Stimulated activated CD8-positive, alpha-beta memory T cell treated with anti-CD3 and anti-CD28 coated beads, Interleukin-4, amount 100 ng/mL, for 4 hours (primary cell): ENCODE data around the gene RAD23A.
A peak's percentile ranks its signal among the peaks of the same experiment; 100 is the strongest.

Experiments used
- DNase-seq, 2 donors: peaks; one replicate each; pipeline ENCODE4 v3.0.0-alpha.2; 2020; ENCODE audit warnings: low read depth in 2 of 2, low spot score in 1 of 2

The RAD23A gene

GRCh38 chr19:12984143-12984627 lies 38.5 kb downstream of the RAD23A start:
- no peak for DNase-seq

GRCh38 chr19:12984683-12985048 lies 39.0 kb downstream of the RAD23A start:
- no peak for DNase-seq

GRCh38 chr19:12985049-12985776 lies 39.6 kb downstream of the RAD23A start:
- no peak for DNase-seq

GRCh38 chr19:12986726-12987125 lies 41.1 kb downstream of the RAD23A start:
- no peak for DNase-seq

DNA sequence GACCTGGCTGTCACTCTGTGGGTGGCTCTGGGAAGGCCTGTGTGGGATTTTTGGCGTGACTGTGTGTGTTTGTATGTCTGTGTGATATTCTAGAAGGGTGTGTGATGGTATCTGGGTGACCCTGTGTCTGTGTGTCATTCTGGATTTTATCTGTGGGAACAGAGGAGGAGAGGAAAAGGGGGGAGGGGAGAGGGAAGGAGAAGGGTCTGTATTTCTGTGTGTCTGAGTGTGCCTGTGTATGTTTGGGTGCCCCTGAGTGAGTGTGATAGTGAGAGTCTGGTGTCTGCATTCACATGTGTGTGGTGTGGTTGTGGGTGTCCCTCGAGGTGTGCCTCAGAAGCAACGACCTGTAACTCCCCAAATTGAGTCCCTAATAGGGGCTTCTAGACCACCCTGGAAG lies 41.5 kb downstream of the RAD23A start:
- DNase-seq: no peak

DNA sequence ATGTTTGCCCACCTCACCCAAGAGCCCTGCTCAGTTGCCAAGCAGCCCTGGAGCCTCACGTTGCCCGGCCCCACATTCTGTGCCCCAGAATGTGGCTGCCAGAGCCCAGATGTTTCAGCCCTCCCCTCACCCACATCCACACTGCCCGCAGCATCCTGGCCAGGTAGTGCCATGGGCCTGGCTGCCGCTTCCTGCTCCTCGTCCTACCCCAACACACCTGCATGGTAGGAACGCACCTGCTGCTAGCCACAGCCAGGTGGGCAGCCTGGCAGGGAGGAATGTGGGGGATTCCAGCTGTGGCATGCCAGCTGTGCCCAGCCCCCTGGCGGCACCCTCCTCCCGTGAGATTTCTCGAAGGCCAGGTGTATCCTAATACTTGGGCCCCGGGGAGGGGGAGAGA lies 42.1 kb downstream of the RAD23A start:
- no peak for DNase-seq

DNA sequence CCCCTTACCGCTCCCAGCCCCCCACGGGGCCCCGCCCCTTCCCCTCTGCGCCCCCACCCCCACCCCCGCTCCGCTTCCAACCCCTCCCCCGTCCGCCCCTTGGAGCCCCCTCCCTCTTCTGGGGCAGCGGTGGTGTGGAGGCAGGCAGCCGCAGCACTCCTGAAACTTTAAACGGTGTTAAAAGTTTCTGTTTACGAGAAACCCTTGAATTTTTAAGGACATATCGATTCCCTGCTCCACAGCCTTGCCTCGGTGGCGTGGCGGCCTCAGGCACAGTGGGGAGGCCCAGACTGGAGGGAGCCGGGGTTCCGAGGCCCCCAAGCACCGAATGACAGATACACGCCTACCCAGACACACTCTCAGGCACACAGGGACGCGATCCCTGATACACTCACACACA lies 44.8 kb downstream of the RAD23A start:
- DNase-seq: no peak

- no peak for DNase-seq
These were observed 45.2 kb downstream of the RAD23A start for GRCh38 chr19:12990853-12991252.

DNA sequence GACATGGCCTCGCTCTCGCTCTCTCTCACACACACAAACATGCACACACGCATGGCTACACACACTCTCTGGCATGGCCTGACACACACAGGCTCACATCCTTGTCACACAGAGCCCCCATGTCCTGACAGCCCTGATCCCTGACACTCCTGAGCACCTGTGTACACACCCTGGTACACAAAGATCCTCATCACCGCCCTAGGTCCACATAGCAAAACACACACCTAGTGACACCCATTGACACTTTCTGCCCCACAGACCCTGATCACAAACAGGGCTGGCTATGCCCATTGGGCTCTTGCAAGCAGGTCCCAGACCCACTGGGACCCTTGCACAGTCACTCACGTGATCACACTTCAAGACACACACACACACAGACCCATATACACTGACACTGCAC lies 45.6 kb downstream of the RAD23A start:
- DNase-seq: no peak

DNA sequence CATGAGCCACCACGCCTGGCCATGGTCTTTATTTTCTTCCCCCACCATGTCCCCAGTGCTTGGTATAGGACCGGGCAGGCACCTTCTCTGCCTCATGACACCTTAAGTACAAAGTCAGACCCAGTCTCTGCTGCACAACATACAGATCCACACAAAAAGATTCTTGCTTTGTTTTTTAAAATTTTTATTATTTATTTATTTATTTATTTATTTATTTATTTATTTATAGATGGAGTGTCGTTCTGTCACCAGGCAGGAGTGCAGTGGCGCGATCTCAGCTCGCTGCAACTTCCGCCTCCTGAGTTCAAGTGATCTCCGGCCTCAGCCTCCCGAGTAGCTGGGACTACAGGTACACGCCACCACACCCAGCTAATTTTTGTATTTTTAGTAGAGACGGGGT lies 47.1 kb downstream of the RAD23A start:
- DNase-seq: no peak

GRCh38 chr19:12993562-12993961 lies 47.9 kb downstream of the RAD23A start:
- DNase-seq: no peak

- DNase-seq: peak; percentile 18 to 38
These were observed 49.3 kb downstream of the RAD23A start, which contains the start of gene NFIX for GRCh38 chr19:12994701-12995595. Gene NFIX, plus strand, starts transcription at chr19:12995475. Its CDS starts 363 bp downstream, at chr19:12995838.

- DNase-seq: no peak
These were observed 50.1 kb downstream of the RAD23A start for GRCh38 chr19:12995596-12996405.

DNA sequence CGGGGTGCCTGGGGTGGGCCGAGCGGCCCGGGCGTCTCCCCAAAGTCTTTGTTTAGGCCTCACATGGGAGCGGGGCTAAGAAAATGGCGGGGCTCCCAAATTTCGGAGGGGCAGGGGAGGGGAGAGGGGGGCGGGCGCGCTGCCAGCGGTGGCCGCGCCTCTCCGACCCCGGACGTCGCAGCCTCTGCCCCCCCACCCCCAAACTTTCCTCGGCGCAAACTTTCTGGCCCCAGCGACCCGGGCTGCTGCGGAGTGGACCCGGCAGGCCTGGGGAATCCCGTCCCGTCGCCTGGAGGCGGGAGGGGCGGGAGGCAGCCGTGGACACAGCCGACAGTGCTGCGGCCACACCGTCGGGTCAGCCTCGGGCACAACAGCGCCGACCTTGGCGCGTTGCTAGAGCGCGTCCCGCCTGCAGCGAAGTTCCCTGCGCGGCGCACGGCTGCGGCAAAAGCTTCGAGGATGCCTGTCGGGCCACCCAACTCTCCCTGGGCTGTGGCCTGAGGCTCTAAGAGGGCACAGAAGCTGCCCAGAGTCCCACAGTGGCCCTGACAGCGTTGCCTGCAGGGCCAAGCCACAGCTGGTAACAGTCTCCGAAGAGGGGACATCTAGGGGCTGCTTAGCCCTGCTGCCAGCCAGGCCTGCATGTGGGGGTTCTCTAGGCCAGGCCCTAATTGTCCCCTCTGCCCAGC lies 50.9 kb downstream of the RAD23A start:
- DNase-seq: no peak

- no peak for DNase-seq
These were observed 51.7 kb downstream of the RAD23A start for GRCh38 chr19:12997179-12997966.

GRCh38 chr19:12997967-12998940 lies 52.6 kb downstream of the RAD23A start:
- no peak for DNase-seq

GRCh38 chr19:13001166-13001501 lies 55.5 kb downstream of the RAD23A start:
- no peak for DNase-seq

GRCh38 chr19:13001502-13002165 lies 56.0 kb downstream of the RAD23A start:
- DNase-seq: no peak
